ENCODE measurements around the gene MAN1A1. TPM values are rescaled to one million over a fixed set of nuclear protein-coding genes. Genes with fewer than 3 reads are reported as not detected.

Gene MAN1A1
- polyA plus RNA-seq, 1 donor (not counting 4 experiments of a cell fraction or from before 2014, with no cell fraction given) = 20.2 TPM

DNA sequence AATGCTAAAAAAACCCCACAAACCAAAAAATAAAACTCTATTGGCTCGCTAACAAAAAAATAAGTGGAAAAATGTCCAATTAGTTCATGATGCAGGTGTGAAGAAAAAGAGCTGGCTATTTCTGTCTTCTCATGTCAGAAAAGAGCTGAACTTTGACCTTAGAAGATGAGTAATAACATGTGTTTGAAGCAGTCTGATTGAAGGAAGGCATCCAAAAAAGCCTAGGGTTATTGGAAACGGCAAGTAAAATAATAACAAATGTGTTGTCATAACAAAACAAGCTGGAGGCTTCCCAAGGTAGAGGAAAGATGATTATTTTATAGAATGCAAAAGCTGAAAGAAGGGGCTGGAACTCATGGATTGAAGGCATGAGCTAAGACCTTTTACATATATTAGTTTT, 176.7 kb downstream of the MAN1A1 start:
- no peaks in the 10 kb centered on the region for H3K9me3 ChIP-seq (ENCODE audit: control insufficient read depth, low read depth, low read length)
- H3K9me1 ChIP-seq (ENCODE audit: control insufficient read depth, extremely low read depth, insufficient read depth, low read length) = no peaks in the 10 kb centered on the region
- H3K4me2 ChIP-seq (ENCODE audit: control insufficient read depth, extremely low read depth, insufficient read depth, low read depth, low read length) = no peak overlapping the region
- FAIRE-seq (no peak), DNase-seq (ENCODE audit: low read depth, low spot score) (no peak)
- no peak overlapping the region for H3K9ac ChIP-seq (ENCODE audit: control insufficient read depth, extremely low read depth, insufficient read depth, low read length)
- peaks cover 11% of the 10 kb centered on the region for H3K4me1 ChIP-seq (ENCODE audit: control insufficient read depth, extremely low read depth, insufficient read depth, low read length)
- H2AFZ ChIP-seq (ENCODE audit: control insufficient read depth, low read length) = no peak overlapping the region
- TF ChIP-seq EZH2 (IDR thresholded peaks at IDR 0.05; ENCODE audit: low read length) = no peak
- TF ChIP-seq, protein P1, sequence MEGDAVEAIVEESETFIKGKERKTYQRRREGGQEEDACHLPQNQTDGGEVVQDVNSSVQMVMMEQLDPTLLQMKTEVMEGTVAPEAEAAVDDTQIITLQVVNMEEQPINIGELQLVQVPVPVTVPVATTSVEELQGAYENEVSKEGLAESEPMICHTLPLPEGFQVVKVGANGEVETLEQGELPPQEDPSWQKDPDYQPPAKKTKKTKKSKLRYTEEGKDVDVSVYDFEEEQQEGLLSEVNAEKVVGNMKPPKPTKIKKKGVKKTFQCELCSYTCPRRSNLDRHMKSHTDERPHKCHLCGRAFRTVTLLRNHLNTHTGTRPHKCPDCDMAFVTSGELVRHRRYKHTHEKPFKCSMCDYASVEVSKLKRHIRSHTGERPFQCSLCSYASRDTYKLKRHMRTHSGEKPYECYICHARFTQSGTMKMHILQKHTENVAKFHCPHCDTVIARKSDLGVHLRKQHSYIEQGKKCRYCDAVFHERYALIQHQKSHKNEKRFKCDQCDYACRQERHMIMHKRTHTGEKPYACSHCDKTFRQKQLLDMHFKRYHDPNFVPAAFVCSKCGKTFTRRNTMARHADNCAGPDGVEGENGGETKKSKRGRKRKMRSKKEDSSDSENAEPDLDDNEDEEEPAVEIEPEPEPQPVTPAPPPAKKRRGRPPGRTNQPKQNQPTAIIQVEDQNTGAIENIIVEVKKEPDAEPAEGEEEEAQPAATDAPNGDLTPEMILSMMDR (optimal IDR thresholded peaks at IDR 0.05 in 1 of 3, IDR thresholded peaks at IDR 0.05 in 1 of 3, conservative IDR thresholded peaks at IDR 0.05 in 1 of 3; ENCODE audit: extremely low read depth in 1 of 3, insufficient read depth in 2 of 3, low read length in 3 of 3) = no peak
- H4K20me1 ChIP-seq (ENCODE audit: control insufficient read depth, extremely low read depth, insufficient read depth, low read length) = no peaks in the 10 kb centered on the region
- H3K79me2 ChIP-seq (ENCODE audit: control insufficient read depth, insufficient read depth, low read length) = no peaks in the 10 kb centered on the region
- H3K4me3 ChIP-seq (ENCODE audit: control insufficient read depth in 2 of 3, extremely low read depth in 1 of 3, insufficient read depth in 2 of 3, low read depth in 1 of 3, low read length in 3 of 3) = no peak overlapping the region
- no peaks in the 10 kb centered on the region for H3K36me3 ChIP-seq (ENCODE audit: control insufficient read depth in 2 of 2, extremely low read depth in 1 of 2, insufficient read depth in 2 of 2, low read length in 2 of 2)
- no peaks in the 10 kb centered on the region for H3K27me3 ChIP-seq (ENCODE audit: control insufficient read depth, extremely low read depth, insufficient read depth, low read length)
- dilution Hi-C loops (cut with MboI; ENCODE audit: extremely low pct_ligation_motif_present, low sequenced_read_pairs) = no loop called here
- H3K27ac ChIP-seq (ENCODE audit: control insufficient read depth, insufficient read depth, low read length) = no peak overlapping the region

DNA sequence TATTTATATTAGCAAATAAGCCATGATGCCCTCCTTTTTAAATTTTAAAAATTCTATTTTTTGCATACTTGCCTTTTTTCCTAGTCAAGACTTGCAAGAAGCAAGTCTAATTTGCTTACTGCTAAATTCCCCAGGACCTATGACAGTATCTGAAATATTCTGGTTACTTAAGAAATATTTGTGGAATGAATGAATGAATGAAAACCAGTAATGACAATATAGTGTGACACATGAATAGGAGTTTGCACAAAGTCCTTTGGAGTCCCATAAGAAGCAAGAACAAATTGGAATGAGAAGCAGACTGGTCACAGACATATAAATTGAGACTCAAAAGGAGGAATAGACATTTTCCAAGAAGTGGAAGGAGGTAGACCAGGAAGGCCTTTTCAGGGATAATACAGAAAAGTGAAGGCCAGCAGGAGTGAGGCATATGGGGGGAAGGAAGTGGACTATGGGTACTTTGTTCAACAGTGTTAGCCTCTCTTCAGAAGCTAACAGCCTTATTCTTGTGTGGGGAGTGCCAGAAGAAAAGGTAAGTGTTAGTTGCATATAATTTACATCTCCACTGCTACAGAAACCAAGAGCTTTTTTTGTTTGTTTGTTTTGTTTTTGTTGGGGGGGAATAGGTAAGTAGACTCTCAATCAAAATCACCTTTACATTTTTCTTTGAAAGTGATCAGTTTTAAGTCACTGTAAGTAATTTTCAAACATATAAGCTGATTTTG, 177.5 kb downstream of the MAN1A1 start:
- Histone ChIP-seq H3K79me2 (ENCODE audit: control insufficient read depth, insufficient read depth, low read length) (no peaks in the 10 kb centered on the region), H2AFZ (ENCODE audit: control insufficient read depth, low read length) (no peak overlapping the region), H3K4me1 (ENCODE audit: control insufficient read depth, extremely low read depth, insufficient read depth, low read length) (peaks cover 11% of the 10 kb centered on the region), H3K9me3 (ENCODE audit: control insufficient read depth, low read depth, low read length) (no peaks in the 10 kb centered on the region), H3K4me3 (ENCODE audit: control insufficient read depth in 2 of 3, extremely low read depth in 1 of 3, insufficient read depth in 2 of 3, low read depth in 1 of 3, low read length in 3 of 3) (no peak overlapping the region), H4K20me1 (ENCODE audit: control insufficient read depth, extremely low read depth, insufficient read depth, low read length) (no peaks in the 10 kb centered on the region), H3K9me1 (ENCODE audit: control insufficient read depth, extremely low read depth, insufficient read depth, low read length) (no peaks in the 10 kb centered on the region), H3K27ac (ENCODE audit: control insufficient read depth, insufficient read depth, low read length) (no peak overlapping the region), H3K9ac (ENCODE audit: control insufficient read depth, extremely low read depth, insufficient read depth, low read length) (no peak overlapping the region), H3K36me3 (ENCODE audit: control insufficient read depth in 2 of 2, extremely low read depth in 1 of 2, insufficient read depth in 2 of 2, low read length in 2 of 2) (no peaks in the 10 kb centered on the region), H3K27me3 (ENCODE audit: control insufficient read depth, extremely low read depth, insufficient read depth, low read length) (no peaks in the 10 kb centered on the region), H3K4me2 (ENCODE audit: control insufficient read depth, extremely low read depth, insufficient read depth, low read depth, low read length) (no peak overlapping the region)
- TF ChIP-seq EZH2 (IDR thresholded peaks at IDR 0.05; ENCODE audit: low read length) = no peak
- TF ChIP-seq, protein P1 (optimal IDR thresholded peaks at IDR 0.05 in 1 of 3, IDR thresholded peaks at IDR 0.05 in 1 of 3, conservative IDR thresholded peaks at IDR 0.05 in 1 of 3; ENCODE audit: extremely low read depth in 1 of 3, insufficient read depth in 2 of 3, low read length in 3 of 3) = no peak
- DNase-seq (ENCODE audit: low read depth, low spot score) (no peak), FAIRE-seq (no peak)
- dilution Hi-C loops (cut with MboI; ENCODE audit: extremely low pct_ligation_motif_present, low sequenced_read_pairs) = no loop called here

Data from keratinocyte (primary cell).